ENCODE measurements around the gene C9orf85.

The C9orf85 gene

GRCh38 chr9:71929223-71929622, 17.8 kb downstream of the C9orf85 start:
- no peak for TF ChIP-seq CTCF (IDR thresholded peaks at IDR 0.05; ENCODE audit: low read depth, low read length)
- no peak for DNase-seq (ENCODE audit: extremely low read depth, low read depth)

- no peak for DNase-seq (ENCODE audit: extremely low read depth, low read depth)
- TF ChIP-seq CTCF (IDR thresholded peaks at IDR 0.05; ENCODE audit: low read depth, low read length) = no peak
Observed at GRCh38 chr9:71929791-71930440, 18.5 kb downstream of the C9orf85 start.

- no peak for TF ChIP-seq CTCF (IDR thresholded peaks at IDR 0.05; ENCODE audit: low read depth, low read length)
Observed at GRCh38 chr9:71931166-71931565, 19.7 kb downstream of the C9orf85 start.

GRCh38 chr9:71936066-71936465, 24.6 kb downstream of the C9orf85 start:
- no peak for DNase-seq (ENCODE audit: extremely low read depth, low read depth)
- no peak for TF ChIP-seq CTCF (IDR thresholded peaks at IDR 0.05; ENCODE audit: low read depth, low read length)

More at GRCh38 chr9:71931166-71931565, 19.7 kb downstream of the C9orf85 start:
- DNase-seq (ENCODE audit: extremely low read depth, low read depth) = no peak

GRCh38 chr9:71937070-71937625, 25.7 kb downstream of the C9orf85 start:
- TF ChIP-seq CTCF (IDR thresholded peaks at IDR 0.05; ENCODE audit: low read depth, low read length) = no peak
- no peak for DNase-seq (ENCODE audit: extremely low read depth, low read depth)

GRCh38 chr9:71937898-71938297, 26.5 kb downstream of the C9orf85 start:
- DNase-seq (ENCODE audit: extremely low read depth, low read depth) = no peak
- no peak for TF ChIP-seq CTCF (IDR thresholded peaks at IDR 0.05; ENCODE audit: low read depth, low read length)

- DNase-seq (ENCODE audit: extremely low read depth, low read depth) = no peak
Observed at GRCh38 chr9:71941060-71941568, 29.7 kb downstream of the C9orf85 start.

More at GRCh38 chr9:71941060-71941568, 29.7 kb downstream of the C9orf85 start:
- no peak for TF ChIP-seq CTCF (IDR thresholded peaks at IDR 0.05; ENCODE audit: low read depth, low read length)
